HEK293 (cell line): ENCODE measurements around the gene ITPKB.

Experiments
- CTCF ChIP-seq: fragments of 450-650 bp; formaldehyde crosslinking; IDR thresholded peaks from 2 replicates; pipeline ENCODE4 v1.5.1; 2016; ENCODE audit warnings: missing biosample characterization, missing genetic modification characterization
- ELK4 ChIP-seq: IDR thresholded peaks from 2 replicates; pipeline ENCODE4 v1.6.1; 2011; ENCODE audit warnings: mild to moderate bottlenecking, low read depth, low read length, borderline replicate concordance
- PBX3 ChIP-seq: sonication (generic); formaldehyde crosslinking; IDR thresholded peaks from 2 replicates; pipeline ENCODE4 v1.8.1; 2022; ENCODE audit warnings: mild to moderate bottlenecking, moderate library complexity, missing genetic modification reagents
- SALL2 ChIP-seq: fragments of 450-650 bp; formaldehyde crosslinking; IDR thresholded peaks from 2 replicates; pipeline ENCODE4 v1.5.0; 2017; ENCODE audit warnings: missing biosample characterization, mild to moderate bottlenecking, missing genetic modification characterization, borderline replicate concordance
- YY1 ChIP-seq: fragments of 450-650 bp; formaldehyde crosslinking; IDR thresholded peaks from 2 replicates; pipeline ENCODE4 v1.5.1; 2018; ENCODE audit warnings: missing biosample characterization, missing genetic modification characterization
- ZFHX2 ChIP-seq: fragments of 450-650 bp; formaldehyde crosslinking; conservative IDR thresholded peaks from 2 replicates; pipeline ENCODE4 v1.5.1; 2016; ENCODE audit warnings: missing biosample characterization, missing genetic modification characterization
- ZNF274 ChIP-seq, 2 experiments: fragments of 200-500 bp in 1 of 2; fragments of 450-650 bp in 1 of 2; sonication (Bioruptor generic) in 1 of 2; formaldehyde crosslinking in 1 of 2; IDR thresholded peaks; 2 replicates each; pipeline versions ENCODE4 v1.5.1 to v1.6.1; 2014 to 2016; ENCODE audit warnings: borderline replicate concordance in 1 of 2, inconsistent platforms in 1 of 2, low read length in 1 of 2, missing biosample characterization in 1 of 2, missing genetic modification characterization in 1 of 2
- ZNF391 ChIP-seq: fragments of 450-650 bp; formaldehyde crosslinking; IDR thresholded peaks from 2 replicates; pipeline ENCODE4 v1.5.1; 2016; ENCODE audit warnings: low read depth, missing biosample characterization, missing genetic modification characterization, borderline replicate concordance
- ZNF623 ChIP-seq: fragments of 450-650 bp; formaldehyde crosslinking; IDR thresholded peaks from 2 replicates; pipeline ENCODE4 v1.5.1; 2016; ENCODE audit warnings: missing biosample characterization, missing genetic modification characterization
- ZNF624 ChIP-seq: fragments of 450-650 bp; formaldehyde crosslinking; IDR thresholded peaks from 2 replicates; pipeline ENCODE4 v1.5.1; 2017; ENCODE audit warnings: missing biosample characterization, missing genetic modification characterization
- ZNF792 ChIP-seq: fragments of 450-650 bp; formaldehyde crosslinking; IDR thresholded peaks from 2 replicates; pipeline ENCODE4 v1.5.1; 2016; ENCODE audit warnings: missing biosample characterization, missing genetic modification characterization

- TF ChIP-seq ZNF624 (tag by site-specific recombination) (no peak), SALL2 (tag by site-specific recombination) (no peak), ZFHX2 (tag by site-specific recombination) (no peak), YY1 (no peak), CTCF (tag by site-specific recombination) (no peak), ZNF274 (IDR thresholded peaks at IDR 0.05; ENCODE audit: low read length) (no peak), ZNF274 (tag by site-specific recombination; IDR thresholded peaks at IDR 0.05; ENCODE audit: borderline replicate concordance) (no peak), ELK4 (no peak), ZNF623 (no peak), ZNF391 (tag by site-specific recombination) (no peak), ZNF792 (tag by site-specific recombination) (no peak), PBX3 (no peak)
Measured at GRCh38 chr1:226786550-226786949, 47.5 kb upstream of the ITPKB start.
